Activated CD8-positive, alpha-beta memory T cell treated with anti-CD3 and anti-CD28 coated beads for 24 hours (primary cell): ENCODE measurements around the gene ADGRL1.
"Not testable (repeated sequence)": the region's sequence is repeated elsewhere in the genome, so short reads cannot be mapped to it uniquely, and the experiment has no call there.

ENCODE experiments used
- DNase-seq: peaks from one replicate; pipeline ENCODE4 v3.0.0-alpha.2; 2020

Gene ADGRL1

DNA sequence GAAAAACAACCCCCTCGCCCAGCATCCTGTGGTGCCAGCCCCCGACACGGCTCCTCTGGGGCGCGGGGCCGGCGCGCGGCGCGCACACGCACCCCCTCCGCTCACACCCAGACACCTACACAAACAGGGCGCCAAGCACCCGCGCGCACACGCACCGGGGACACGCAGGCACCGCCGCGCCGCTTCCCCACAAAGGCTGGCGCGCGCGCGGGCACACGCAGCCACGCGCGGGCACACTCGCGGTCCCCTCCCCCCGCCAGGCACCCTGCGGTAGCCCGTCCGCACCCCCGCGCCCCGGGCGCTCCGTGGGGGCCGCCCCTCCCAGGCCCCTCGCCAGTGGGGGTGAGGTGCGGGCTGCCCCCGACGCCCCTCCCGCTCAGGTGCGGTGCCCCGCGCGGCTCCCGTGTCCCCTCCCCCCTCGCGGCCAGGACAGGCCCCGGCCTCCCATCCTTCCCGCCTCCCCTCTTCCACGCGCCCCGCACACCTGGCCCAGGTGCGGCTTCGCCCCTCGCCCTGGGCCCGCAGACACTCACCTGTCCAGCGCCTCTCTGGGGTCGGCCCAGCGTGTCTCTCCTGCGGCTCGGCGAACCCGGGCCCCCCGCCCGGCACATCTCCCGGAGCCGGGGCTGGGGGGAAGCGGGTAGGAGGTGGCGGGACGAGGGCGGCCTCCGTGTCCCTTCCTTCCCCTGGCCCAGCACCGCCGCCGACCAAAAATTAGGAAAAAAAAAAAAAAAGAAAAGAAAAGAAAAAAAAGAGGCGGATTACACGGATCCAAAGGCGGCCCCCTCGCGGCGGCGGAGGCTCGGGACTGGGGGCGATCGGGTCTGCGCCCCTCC lies at the start of gene ADGRL1:
Gene ADGRL1 (minus strand): TSS at position 718 of the 836 bp plus-strand sequence. CDS start 22,567 bp downstream, outside the sequence.
- DNase-seq, result not testable (repeated sequence)

DNA sequence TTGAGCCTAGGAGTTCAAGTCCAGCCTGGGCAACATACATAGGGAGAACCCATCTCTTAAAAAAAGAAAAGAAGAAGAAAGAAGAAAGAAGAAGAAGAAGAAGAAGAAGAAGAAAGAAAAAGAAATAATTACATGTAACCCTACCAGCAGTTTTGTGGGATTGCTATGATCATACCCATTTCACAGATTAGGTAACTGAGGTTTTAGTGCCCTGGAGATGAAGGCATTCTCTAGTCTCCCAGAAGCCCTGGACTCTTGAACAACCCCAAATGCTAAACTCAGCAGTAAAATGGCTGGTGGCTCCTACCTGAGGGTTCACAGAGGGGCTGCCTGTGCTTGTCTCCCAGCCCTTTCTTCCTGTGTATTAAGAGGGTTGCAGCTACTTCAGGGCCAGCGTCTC lies 49.3 kb upstream of the ADGRL1 start:
- DNase-seq, result not testable (repeated sequence)

DNA sequence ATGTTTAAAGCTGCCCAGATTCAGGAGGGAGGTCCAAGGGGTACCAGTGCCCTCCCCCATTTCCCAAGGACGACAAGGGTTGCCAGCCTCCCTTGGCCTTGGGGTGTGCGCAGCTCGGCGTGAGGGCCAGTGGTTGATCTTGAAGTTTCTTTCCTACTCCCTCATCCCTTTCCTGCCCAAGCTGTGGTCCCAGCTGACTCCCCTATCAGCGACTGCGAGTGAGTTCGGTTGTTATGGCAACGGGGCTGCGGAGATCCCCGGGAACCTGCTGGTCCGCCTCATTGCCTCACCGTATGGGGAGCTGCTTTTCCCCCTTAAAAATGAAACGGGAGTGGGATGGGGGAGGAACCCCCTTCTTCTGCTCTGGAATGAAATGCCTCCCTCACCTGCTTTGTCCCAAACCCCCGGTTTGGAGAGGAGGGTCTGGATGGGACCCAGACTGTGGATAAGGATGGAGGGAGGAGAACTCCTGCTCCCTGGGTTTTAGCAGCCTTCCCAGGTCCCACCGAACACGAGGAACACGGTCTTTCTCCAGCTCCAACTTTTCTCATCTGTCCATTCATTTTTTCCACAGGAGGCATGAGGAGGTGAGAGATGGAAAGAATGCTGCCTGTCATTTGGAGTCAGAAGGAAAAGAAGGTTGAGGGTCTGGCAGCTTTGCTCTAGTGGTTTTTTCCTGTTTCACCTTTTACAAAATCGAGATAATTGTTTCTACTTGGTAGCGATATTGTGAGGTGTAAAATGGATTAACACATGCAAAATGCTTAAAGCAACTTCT lies 48.0 kb upstream of the ADGRL1 start:
- DNase-seq, result not testable (repeated sequence)

DNA sequence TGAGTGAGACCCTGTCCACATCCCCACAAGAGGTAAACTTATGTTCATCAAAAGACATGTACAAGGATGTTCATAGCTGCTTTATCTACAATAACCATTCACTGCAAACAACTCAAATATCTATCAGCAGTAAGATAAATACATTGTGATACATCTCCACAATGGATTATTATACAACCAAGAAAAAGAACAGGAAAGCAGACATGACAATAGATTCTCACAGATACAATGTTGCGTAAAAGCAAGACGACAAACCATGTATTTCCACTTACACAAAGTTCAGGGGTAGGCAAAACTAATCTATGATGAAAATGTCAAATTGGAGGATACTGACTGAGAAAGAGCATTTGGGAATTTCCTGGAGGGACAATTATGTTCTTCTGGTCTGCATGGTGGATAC lies 46.2 kb upstream of the ADGRL1 start:
- DNase-seq, result not testable (repeated sequence)

DNA sequence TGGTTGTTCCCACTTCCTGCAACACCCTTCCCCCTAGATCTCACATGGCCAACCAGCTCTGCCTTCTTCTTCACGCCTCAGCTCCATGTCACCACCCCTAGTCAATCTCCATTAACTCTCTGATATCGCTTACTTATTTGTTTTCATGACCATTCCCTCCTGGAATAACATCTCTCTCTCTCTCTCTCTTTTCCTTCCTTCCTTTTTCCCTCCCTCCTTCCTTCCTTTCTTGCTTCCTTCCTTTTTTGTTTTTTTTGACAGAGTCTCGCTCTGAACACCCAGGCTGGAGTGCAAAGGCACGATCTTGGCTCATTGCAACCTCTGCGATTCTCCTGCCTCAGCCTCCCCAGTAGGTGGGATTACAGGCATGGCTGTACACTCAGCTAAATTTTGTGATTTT lies 44.9 kb upstream of the ADGRL1 start:
- no peak for DNase-seq

DNA sequence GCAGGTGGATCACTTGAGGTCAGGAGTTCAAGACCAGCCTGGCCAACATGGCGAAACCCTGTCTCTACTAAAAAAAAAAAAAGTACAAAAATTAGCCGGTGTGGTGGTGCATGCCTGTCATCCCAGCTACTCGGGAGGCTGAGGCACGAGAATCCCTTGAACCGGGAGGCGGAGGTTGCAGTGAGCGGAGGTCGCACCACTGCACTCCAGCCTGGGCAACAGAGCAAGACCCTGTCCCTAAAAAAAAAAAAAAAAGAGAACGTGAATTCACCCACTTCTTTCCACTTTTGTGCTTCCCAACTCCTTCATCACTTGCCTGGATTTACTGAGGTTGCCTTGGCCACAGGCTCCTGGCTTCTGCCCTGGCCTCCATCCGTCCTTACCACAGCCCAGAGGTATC lies 44.3 kb upstream of the ADGRL1 start:
- DNase-seq, result not testable (repeated sequence)

DNA sequence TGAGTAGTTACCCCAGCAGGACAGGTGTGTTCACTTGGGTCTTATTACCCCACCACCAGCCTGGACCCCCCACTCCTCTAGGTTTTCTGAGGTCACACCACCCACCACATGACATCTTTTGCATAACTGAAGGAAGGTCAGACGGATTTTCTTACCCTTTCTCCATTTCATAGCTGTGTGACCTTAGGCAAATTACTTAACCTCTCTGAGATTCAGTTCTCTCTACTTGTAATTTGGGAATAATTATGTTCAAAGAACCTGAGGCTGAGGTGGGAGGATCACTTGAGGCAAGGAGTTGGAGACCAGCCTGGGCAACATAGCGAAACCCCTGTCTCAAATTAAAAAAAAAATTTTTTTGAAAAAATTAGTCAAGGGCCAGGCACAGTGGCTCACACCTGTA lies 43.9 kb upstream of the ADGRL1 start:
- DNase-seq, result not testable (repeated sequence)

DNA sequence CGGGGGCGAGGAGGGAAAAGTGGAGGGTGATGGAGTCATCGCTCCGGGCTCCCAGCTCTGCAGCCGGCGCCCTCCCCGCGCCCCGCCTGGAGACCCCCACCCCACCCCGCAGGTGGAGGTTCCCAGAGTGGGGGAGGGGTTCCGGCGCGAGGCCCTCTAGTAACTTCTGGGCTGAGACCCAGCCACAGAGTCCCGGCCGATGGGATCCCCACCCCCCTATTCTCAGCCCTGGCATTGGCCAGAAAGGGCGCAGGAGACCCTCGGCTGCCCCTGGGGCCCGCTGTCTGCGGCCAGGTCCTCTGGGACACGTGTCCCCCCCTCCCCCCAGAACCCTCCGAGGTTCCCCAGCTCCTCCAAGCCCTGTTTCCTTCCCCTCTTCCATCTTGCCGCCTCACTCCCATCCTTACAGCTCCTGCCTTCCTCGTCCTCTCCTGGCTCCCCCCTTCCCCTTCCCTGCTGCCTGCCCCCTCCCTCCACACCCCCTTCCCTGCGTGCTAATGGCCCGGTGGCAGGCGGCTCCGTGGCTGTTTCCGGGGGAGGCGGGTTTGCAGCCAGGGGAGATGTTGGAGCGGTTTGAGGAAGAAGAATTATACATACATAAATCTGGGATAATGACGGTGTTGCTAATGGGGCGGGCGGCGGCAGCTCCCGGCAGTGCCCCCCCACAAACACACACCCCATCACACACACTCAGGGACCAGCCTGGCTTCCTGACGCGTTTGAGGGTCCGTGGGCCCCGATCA lies 43.2 kb upstream of the ADGRL1 start:
- peak; percentile 84 for DNase-seq

DNA sequence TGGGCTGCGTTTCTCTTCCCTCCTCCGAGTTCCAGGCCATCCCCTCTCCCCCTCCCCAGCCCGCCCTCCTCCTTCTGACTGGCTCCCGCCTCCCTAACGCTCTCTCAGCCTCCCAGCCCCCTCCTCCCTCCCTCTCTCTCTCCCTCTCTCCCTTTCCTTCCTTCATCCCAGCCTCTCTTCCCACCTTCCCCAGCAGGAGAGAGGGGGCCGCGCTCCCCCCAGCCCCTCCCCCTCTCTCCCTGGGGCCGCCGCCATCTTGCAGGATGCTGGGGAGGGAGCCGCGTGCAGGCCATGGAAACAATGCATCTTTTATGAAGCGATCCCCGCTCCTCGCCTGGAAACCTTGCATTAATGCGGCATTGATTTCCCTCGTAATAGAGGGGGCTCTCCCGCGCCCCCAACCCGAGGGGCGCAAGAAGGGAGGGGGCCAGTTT lies 42.6 kb upstream of the ADGRL1 start:
- DNase-seq, result no peak

DNA sequence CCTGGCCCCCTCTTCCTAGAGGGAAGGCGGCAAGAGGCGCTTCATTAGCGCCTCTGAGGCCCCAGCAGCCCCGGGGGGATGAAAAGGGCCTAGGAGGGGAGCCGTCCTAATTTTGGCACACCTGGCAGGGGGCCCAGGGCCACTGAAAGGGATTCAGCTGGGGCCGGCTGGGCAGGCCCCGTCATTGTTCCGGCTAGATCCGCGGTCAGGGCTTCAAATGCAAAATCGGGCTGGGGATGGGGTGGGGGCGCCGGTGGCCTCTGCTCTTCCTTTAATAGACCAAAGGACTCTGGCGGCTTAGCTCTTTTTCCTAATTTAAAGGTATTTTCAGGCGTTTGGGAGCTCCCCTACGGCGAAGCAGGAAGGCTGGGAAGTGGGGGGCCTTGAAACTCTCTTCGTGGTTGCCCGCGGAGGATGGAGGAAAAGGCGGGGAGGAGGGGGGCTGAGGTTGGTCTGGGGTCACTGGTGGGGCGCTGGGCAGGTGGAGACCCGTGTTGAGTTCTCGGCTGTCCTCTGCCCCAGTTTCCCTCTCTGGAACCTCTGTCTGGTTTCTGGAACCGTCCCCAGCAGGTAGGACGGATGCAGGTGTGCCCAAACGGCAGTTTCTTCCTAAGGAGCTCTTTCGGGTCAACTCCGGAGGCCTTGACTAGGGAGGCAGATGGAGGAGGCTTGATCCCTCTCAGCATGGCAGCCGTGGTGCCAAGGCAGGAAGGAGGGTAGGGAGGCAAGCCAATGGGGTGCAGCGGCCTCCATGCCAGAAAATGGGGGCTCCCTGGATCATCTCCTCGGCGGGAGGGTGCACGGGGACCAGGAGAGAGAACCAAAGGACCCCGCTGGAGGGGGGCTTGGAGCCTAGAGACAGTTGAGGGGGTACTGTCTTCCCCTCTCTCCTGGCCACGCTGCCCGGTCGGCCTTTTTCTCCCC lies 41.8 kb upstream of the ADGRL1 start:
- DNase-seq, result peak; percentile 78

DNA sequence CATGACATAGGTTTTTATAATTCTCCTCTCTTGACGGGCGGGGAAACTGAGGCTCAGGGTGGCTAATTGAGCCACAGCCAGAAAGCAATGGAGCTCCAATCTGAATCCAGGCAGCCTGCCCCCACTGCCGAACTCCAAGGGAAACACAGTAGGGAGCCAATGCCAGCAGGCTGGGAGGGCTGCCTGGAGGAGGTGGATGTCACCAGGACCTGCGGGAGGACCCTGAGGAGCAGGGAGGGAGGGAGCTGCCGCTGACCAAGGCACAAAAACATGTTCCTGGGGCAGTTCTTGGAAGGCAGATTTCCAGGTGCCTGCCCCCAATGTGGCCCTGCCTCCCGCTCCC lies 41.2 kb upstream of the ADGRL1 start:
- peak; percentile 58 for DNase-seq

DNA sequence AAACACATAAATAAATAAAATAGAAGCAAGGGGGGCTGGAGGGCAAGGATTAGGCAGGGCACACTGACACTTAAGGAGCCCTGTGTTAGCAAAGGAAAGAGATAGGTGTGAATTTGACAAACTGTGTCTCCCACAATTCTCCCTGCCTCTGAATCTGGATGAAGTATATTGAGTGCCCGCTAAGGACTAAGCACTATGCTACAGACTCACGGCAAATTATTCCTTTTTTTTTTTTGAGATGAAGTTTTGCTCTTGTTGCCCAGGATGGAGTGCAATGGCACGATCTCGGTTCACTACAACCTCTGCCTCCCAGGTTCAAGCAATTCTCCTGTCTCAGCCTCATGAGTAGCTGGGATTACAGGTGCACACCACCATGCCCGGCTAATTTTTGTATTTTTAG lies 38.4 kb upstream of the ADGRL1 start:
- not testable (repeated sequence) for DNase-seq

DNA sequence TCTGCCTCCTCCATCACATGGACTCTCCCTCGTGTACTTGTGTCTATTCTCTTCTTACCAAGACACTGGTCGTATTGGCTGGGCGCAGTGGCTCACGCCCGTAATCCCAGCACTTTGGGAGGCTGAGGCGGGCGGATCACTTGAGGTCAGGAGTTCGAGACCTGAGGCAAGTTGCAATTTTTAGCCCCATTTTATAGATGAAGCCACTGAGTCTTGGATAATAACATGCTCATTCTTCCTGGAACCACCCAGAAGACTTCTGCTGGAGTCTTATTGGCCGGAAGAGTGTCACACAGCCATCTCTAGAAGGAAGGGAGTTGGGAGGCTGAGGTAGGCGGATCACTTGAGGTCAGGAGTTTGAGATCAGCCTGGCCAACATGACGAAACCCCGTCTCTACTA lies 37.7 kb upstream of the ADGRL1 start:
- DNase-seq, result not testable (repeated sequence)

DNA sequence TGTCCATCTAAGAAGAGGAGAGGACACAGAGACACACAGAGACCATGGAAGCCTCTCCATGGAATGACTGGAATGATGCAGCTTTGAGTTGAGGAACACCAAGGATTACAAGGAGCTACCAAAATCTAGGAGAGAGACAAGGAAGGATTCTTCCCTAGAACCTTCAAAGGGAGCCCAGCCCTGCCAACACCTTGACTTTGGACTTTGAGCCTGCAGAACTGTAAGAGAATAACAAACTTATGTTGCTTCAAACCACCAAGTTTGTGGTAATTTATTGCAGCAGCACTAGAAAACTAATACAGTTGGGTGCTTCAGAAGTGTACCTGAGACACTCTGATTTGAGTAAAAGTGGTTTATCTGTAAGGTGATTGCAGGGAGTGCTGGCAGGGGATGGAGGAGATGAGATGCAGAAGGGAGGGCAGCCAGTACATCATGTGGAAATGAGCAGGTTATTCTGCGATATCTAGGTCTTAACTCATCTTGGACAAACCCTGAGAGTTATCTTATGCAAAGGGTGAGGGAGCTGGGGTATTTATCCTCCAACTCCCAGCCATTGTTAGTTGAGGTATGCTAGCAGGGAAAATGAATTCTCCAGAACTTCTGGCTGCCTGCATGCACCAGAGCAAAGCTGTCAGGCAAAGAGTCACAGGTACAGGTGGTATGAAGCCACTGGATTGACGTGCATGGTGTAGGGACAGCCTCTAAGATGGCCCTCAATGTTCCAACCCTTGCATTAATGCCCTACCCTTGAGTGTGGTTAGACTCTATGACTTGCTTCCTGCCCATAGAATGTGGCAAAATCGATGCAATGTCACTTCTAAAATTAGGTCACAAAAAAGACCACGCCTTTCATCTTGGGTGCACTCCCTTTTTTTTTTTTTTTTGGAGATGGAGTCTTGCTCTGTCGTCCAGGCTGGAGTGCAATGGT lies 31.3 kb upstream of the ADGRL1 start:
- DNase-seq, result no peak

DNA sequence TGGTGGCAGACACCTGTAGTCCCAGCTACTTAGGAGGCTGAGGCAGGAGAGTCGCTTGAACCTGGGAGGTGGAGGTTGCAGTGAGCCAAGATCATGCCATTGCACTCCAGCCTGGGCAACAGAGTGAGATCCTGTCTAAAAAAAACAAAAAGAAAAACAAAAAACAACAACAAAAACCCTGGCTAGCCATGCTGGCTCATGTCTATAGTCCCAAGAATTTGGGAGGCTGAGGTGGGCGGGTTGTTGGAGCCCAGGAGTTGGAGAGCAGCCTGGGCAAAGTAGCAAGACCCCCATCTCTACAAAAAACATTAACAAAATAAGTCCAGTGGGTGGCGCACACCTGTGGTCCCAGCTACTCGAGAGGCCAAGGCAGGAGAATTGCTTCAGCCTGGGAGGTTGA lies 27.0 kb upstream of the ADGRL1 start:
- not testable (repeated sequence) for DNase-seq

DNA sequence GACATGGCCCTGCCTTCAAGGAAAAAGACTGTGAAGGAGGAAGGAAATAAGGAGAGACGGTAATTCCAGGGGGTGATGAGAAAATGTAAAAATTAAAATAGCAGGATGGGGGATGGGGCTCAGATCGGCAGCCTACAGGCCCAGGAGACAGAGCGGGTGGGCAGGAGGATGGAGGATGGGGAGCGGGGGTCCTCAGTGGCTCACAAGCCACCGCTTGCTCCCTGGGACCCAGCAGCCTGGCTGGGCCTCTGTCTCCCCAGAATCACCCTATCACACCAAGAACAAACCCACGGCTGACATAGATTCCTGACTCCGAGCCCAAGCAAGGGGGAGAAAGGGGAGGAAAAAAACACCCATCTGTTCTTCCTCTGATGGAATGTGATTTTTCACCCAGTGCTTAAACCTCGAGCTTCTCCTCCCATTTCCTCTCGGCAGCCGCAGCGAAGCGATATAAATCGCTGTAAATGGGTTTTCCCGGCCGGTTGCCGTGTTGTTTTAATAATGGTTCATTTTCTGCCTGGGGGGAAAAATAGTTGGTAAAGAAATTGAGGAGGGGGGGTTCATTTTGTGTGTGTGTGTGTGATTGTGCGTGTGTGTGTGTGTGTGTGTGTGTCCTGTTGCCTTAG lies 22.6 kb upstream of the ADGRL1 start:
- not testable (repeated sequence) for DNase-seq

DNA sequence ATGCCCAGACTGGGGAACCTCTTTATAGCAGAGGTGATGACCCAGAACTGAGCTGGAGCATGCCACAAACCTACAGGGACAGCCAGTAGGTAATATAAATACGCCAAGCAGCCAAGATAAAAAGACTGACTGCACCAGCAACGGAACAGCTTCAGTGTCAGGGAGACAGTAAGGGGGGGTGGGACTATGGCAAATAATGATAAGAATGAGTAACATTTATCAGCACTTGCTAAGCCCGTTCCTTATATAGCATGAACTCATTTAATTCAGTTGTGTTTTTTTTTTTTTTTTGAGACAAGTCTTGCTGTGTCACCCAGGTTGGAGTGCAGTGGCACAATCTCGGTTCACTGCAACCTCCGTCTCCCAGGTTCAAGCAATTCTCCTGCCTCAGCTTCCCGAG lies 20.5 kb upstream of the ADGRL1 start:
- DNase-seq, result not testable (repeated sequence)

DNA sequence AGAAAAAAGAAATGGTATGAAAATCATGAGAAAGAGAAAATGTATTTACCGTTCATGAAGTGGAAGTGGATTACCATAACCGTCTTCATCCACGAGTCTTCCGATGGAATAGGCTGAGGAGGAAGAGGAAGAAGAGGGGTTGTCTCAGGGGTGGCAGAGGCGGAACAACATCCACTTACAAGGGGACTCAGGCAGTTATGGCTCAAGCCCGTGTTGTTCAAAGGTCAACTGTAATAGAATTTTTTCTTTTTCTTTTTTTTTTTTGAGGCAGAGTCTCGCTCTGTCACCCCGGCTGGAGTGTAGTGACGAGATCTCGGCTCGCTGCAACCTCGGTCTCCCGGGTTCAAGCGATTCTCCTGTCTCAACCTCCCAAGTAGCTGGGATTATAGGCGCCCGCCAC lies 16.9 kb upstream of the ADGRL1 start:
- no peak for DNase-seq

DNA sequence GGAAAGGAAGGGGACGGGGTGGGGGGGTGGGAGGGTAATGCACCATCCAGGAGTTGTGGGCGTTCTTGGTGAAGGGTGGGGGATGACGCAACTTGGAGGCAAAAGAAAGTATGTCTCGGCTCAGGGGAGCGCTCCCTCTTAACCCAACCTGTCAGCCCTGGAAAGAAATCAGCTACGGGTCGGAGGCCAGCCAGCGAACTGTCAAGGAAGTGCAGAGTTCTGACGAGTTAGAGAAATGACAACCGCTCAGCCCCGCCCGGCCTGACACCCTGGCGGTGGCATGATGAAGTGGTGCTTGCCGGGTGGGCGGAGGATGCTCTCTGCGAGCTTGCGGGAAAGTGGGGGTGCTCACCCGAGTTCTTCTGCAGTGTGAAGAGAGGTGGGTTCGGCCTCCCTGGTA lies 15.4 kb upstream of the ADGRL1 start:
- DNase-seq, result peak; percentile 86

DNA sequence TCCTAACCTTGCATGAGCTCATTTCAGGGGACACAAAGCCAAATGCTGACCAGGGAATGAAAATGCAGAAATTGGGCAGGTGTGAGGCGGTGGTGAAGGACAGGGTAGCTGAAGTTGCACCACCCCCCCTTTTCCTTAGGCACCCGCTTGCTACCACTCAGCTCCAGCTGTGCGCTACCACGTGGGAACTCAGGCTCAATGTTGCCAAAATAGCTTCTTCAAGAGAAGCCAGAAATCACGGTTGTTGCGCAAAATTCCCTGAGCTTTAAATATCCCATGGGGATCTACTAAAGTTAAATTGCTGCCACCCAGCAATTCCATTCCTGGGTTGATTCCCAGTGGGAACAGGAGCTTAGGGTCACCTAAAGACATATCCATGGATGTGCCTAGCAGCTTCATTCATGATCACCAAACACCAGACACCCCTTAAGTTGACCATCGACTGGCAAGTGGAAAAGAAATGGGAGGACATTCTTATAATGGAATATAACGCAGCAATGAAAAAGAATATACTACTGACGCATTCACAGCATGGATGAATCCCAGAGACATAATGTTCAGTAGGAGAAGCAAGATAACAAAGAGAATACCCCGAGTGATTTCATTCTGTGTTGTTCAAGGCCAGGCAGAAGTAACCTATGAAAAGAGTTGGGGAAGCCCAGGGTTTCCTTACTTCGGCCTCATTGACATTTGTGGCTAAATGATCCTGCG lies 12.8 kb upstream of the ADGRL1 start:
- no peak for DNase-seq
